Measurements from ENCODE around the gene DHRSX. TPM values are rescaled to one million over a fixed set of nuclear protein-coding genes. Genes with fewer than 3 reads are reported as not detected.

Gene DHRSX
- total RNA-seq, 4 donors from 2014 or later = 8.2 to 35.7 (median 16.1) TPM

GRCh38 chrX:2446815-2447214 lies 54.0 kb downstream of the DHRSX start:
- Histone ChIP-seq H3K27ac (no peak overlapping the region), H3K4me1 (no peaks in the 10 kb centered on the region), H3K9me3 (no peaks in the 10 kb centered on the region), H3K4me3 (no peak overlapping the region), H3K36me3 (peaks cover 3% of the 10 kb centered on the region), H3K27me3 (no peaks in the 10 kb centered on the region)
- DNase-seq (ENCODE audit: low spot score in 2 of 2) = no peak
- TF ChIP-seq POLR2A (IDR thresholded peaks at IDR 0.05) (no peak), EP300 (IDR thresholded peaks at IDR 0.05) (no peak), CTCF (IDR thresholded peaks at IDR 0.05) (no peak), POLR2AphosphoS5 (IDR thresholded peaks at IDR 0.05) (no peak)
- WGBS = 98% methylated on average over 14 of the region's 14 CpGs

GRCh38 chrX:2445662-2446623 lies 54.8 kb downstream of the DHRSX start:
- TF ChIP-seq POLR2A (IDR thresholded peaks at IDR 0.05) (no peak), CTCF (IDR thresholded peaks at IDR 0.05) (no peak), EP300 (IDR thresholded peaks at IDR 0.05) (no peak), POLR2AphosphoS5 (IDR thresholded peaks at IDR 0.05) (no peak)
- Histone ChIP-seq H3K4me3 (no peak overlapping the region), H3K36me3 (peaks cover 3% of the 10 kb centered on the region), H3K9me3 (no peaks in the 10 kb centered on the region), H3K4me1 (no peaks in the 10 kb centered on the region), H3K27me3 (no peaks in the 10 kb centered on the region), H3K27ac (no peak overlapping the region)
- DNase-seq (ENCODE audit: low spot score in 2 of 2) = no peak
- 93% methylated on average over 16 of the region's 31 CpGs for WGBS

GRCh38 chrX:2442694-2443093 lies 58.1 kb downstream of the DHRSX start:
- Histone ChIP-seq H3K9me3 (no peaks in the 10 kb centered on the region), H3K36me3 (peaks cover 13% of the 10 kb centered on the region), H3K27ac (no peak overlapping the region), H3K27me3 (no peaks in the 10 kb centered on the region), H3K4me3 (no peak overlapping the region), H3K4me1 (no peaks in the 10 kb centered on the region)
- DNase-seq (ENCODE audit: low spot score in 2 of 2) = no peak
- TF ChIP-seq POLR2AphosphoS5 (IDR thresholded peaks at IDR 0.05) = no peak
- no peak for TF ChIP-seq CTCF (IDR thresholded peaks at IDR 0.05)
- no peak for TF ChIP-seq POLR2A (IDR thresholded peaks at IDR 0.05)
- no peak for TF ChIP-seq EP300 (IDR thresholded peaks at IDR 0.05)
- WGBS = 86% methylated on average over 7 of the region's 7 CpGs

- H3K36me3 ChIP-seq = peaks cover 11% of the 10 kb centered on the region
- 95% methylated on average over 5 of the region's 5 CpGs for WGBS
Observed at GRCh38 chrX:2441466-2441865, 59.3 kb downstream of the DHRSX start.

GRCh38 chrX:2439613-2440012 lies 61.2 kb downstream of the DHRSX start:
- H3K9me3 ChIP-seq = no peaks in the 10 kb centered on the region
- no peak overlapping the region for H3K4me3 ChIP-seq
- peak in 1 of 2 donors; percentile 18 for DNase-seq (ENCODE audit: low spot score in 2 of 2)
- no peaks in the 10 kb centered on the region for H3K27me3 ChIP-seq
- no peaks in the 10 kb centered on the region for H3K4me1 ChIP-seq
- no peak for TF ChIP-seq POLR2A (IDR thresholded peaks at IDR 0.05)
- TF ChIP-seq CTCF (IDR thresholded peaks at IDR 0.05) = no peak
- no peak for TF ChIP-seq POLR2AphosphoS5 (IDR thresholded peaks at IDR 0.05)
- no peak for TF ChIP-seq EP300 (IDR thresholded peaks at IDR 0.05)
- peaks cover 11% of the 10 kb centered on the region for H3K36me3 ChIP-seq
- H3K27ac ChIP-seq = no peak overlapping the region
- WGBS = 96% methylated on average over 7 of the region's 8 CpGs

More at GRCh38 chrX:2441466-2441865, 59.3 kb downstream of the DHRSX start:
- Histone ChIP-seq H3K4me1 (no peaks in the 10 kb centered on the region), H3K27me3 (no peaks in the 10 kb centered on the region), H3K27ac (no peak overlapping the region), H3K9me3 (no peaks in the 10 kb centered on the region), H3K4me3 (no peak overlapping the region)
- no peak for DNase-seq (ENCODE audit: low spot score in 2 of 2)
- no peak for TF ChIP-seq POLR2A (IDR thresholded peaks at IDR 0.05)
- no peak for TF ChIP-seq EP300 (IDR thresholded peaks at IDR 0.05)
- TF ChIP-seq POLR2AphosphoS5 (IDR thresholded peaks at IDR 0.05) = no peak
